K562 (cell line): Measurements from ENCODE around the gene MSX1. TPM values are rescaled to one million over a fixed set of nuclear protein-coding genes. Genes with fewer than 3 reads are reported as not detected.

Experiments used
- ATAC-seq: fragments of 200-7000 bp; cut with Tn5 transposase; 3 replicates; pipeline ENCODE4 v1.9.1; 2020; ENCODE audit warnings: moderate library complexity
- BruUV-seq: library from RNA; stranded (reverse); fragments of 400-500 nt; replicated peaks from 2 replicates; lab custom pipeline; 2021; lab: Mats Ljungman, UMichigan
- CTCF ChIA-PET: fragments of 300-600 bp; formaldehyde crosslinking; extraction: SDS; loops from one replicate; lab custom pipeline; 2021; ENCODE audit warnings: low intra/inter-chr PET ratio; lab: Yijun Ruan, JAX
- POLR2A ChIA-PET: fragments of 300-600, 350-650 bp; sonication (Branson Sonifier 250); formaldehyde crosslinking; extraction: SDS; loops from one replicate; lab custom pipeline; 2021; ENCODE audit warnings: antibody characterized with exemption, inconsistent platforms; lab: Yijun Ruan, JAX
- DNase-seq, 4 experiments: peaks; one replicate each; pipeline versions ENCODE4 v3.0.0 to v3.0.0-alpha.2; 2011 to 2018; ENCODE audit warnings: low spot score in 3 of 4, mixed read lengths in 3 of 4; ENCODE audit errors: extremely low read depth in 1 of 4
- FAIRE-seq: peaks from 2 replicates; lab custom pipeline; 2011; peaks lifted over from hg19 to GRCh38; lab: Jason Lieb, UNC
- H2AFZ ChIP-seq: 2 replicates; pipeline ENCODE4 v1.6.0; 2011; ENCODE audit warnings: low read depth, low read length, control low read depth, inconsistent platforms
- H3K27ac ChIP-seq: fragments of 200-600 bp; 3 replicates; pipeline ENCODE4 v1.8.0; 2011; ENCODE audit warnings: low read depth, mild to moderate bottlenecking, control low read depth, inconsistent platforms, low read length, moderate library complexity, mixed read lengths; ENCODE audit errors: extremely low read depth
- H3K27me3 ChIP-seq, 2 experiments: fragments of 300-600 bp in 1 of 2; 2 replicates in 1 of 2; 3 replicates in 1 of 2; pipeline versions ENCODE4 v1.6.0 to v1.8.0; 2011; ENCODE audit warnings: inconsistent platforms in 2 of 2, low read length in 2 of 2, mild to moderate bottlenecking in 1 of 2, mixed read lengths in 1 of 2, moderate library complexity in 1 of 2; ENCODE audit not compliant: control insufficient read depth in 2 of 2, insufficient read depth in 2 of 2
- H3K36me3 ChIP-seq: fragments of 300-600 bp; 3 replicates; pipeline ENCODE4 v1.8.0; 2011; ENCODE audit warnings: mild to moderate bottlenecking, low read length, inconsistent platforms; ENCODE audit not compliant: control insufficient read depth, insufficient read depth
- H3K4me1 ChIP-seq, 2 experiments: fragments of 200-600 bp in 1 of 2; replicated peaks in 1 of 2; 2 replicates in 1 of 2; 3 replicates in 1 of 2; pipeline versions ENCODE4 v1.5.1 to v1.8.0; 2011; ENCODE audit warnings: inconsistent platforms in 2 of 2, low read length in 2 of 2, mild to moderate bottlenecking in 1 of 2, mixed read lengths in 1 of 2, moderate library complexity in 1 of 2; ENCODE audit not compliant: control insufficient read depth in 2 of 2, insufficient read depth in 2 of 2
- H3K4me2 ChIP-seq: 2 replicates; pipeline ENCODE4 v1.6.1; 2011; ENCODE audit warnings: low read length, control low read depth, inconsistent platforms, mixed read lengths; ENCODE audit not compliant: insufficient read depth
- H3K4me3 ChIP-seq: fragments of 200-600 bp; sonication (generic), shearing (Covaris generic); 2 replicates; pipeline ENCODE4 v1.5.1; 2016; ENCODE audit warnings: control low read depth, inconsistent platforms
- H3K79me2 ChIP-seq: fragments of 200-600 bp; 3 replicates; pipeline ENCODE4 v1.8.0; 2011; ENCODE audit warnings: low read length, inconsistent platforms; ENCODE audit not compliant: control insufficient read depth, insufficient read depth
- H3K9ac ChIP-seq, 2 experiments: 2 replicates each; pipeline versions ENCODE4 v1.6.0 to v1.6.1; 2011; ENCODE audit warnings: low read depth in 2 of 2, low read length in 2 of 2, control low read depth in 1 of 2, inconsistent platforms in 1 of 2, mild to moderate bottlenecking in 1 of 2, mixed read lengths in 1 of 2; ENCODE audit not compliant: insufficient read depth in 1 of 2
- H3K9me1 ChIP-seq: one replicate; pipeline ENCODE4 v1.6.0; 2011; ENCODE audit warnings: inconsistent platforms, mild to moderate bottlenecking, low read length, moderate library complexity; ENCODE audit not compliant: control insufficient read depth, insufficient read depth
- H3K9me3 ChIP-seq: replicated peaks from 2 replicates; pipeline ENCODE4 v1.5.1; 2011; ENCODE audit warnings: low read depth, low read length, inconsistent platforms; ENCODE audit not compliant: control insufficient read depth, insufficient read depth
- H4K20me1 ChIP-seq: replicated peaks from 2 replicates; pipeline ENCODE4 v1.6.1; 2011; ENCODE audit warnings: low read length, inconsistent platforms, mixed read lengths; ENCODE audit not compliant: control insufficient read depth, insufficient read depth
- E4F1 ChIP-seq: fragments of 250-450 bp; sonication (Bioruptor Pico); IDR thresholded peaks from 2 replicates; pipeline ENCODE4 v1.5.0; 2021; ENCODE audit warnings: mild to moderate bottlenecking, borderline replicate concordance
- MYC ChIP-seq, 2 experiments: fragments of 250-450 bp in 1 of 2; sonication (Bioruptor Pico) in 1 of 2; IDR thresholded peaks; 2 replicates each; pipeline versions ENCODE4 v1.5.1 to v1.6.1; 2012 to 2021; ENCODE audit warnings: low read depth in 2 of 2, borderline replicate concordance in 1 of 2, improper control_type of control experiment in 1 of 2, low read length in 1 of 2, mild to moderate bottlenecking in 1 of 2, moderate library complexity in 1 of 2
- TSC22D4 ChIP-seq: fragments of 450-650 bp; IDR thresholded peaks from 2 replicates; pipeline ENCODE4 v1.6.1; 2016; ENCODE audit warnings: missing genetic modification characterization, missing biosample characterization, control low read depth
- YBX1 ChIP-seq: fragments of 450-650 bp; IDR thresholded peaks from 2 replicates; pipeline ENCODE4 v1.7.1; 2016; ENCODE audit warnings: mild to moderate bottlenecking
- ZKSCAN8 ChIP-seq: fragments of 200-800 bp; sonication (Bioruptor generic); IDR thresholded peaks from 2 replicates; pipeline ENCODE4 v1.6.1; 2016; ENCODE audit warnings: missing genetic modification characterization, missing compliant biosample characterization
- ZNF780A ChIP-seq: fragments of 250-450 bp; sonication (Bioruptor Pico); IDR thresholded peaks from 2 replicates; pipeline ENCODE4 v1.5.0; 2021; ENCODE audit warnings: mild to moderate bottlenecking
- WGBS: fragments of 100-300 bp; shearing (Covaris generic); methylation state at CpG from one replicate; pipeline ENCODE4 v1.1.6; 2016; ENCODE audit warnings: low coverage, mixed read lengths; ENCODE audit not compliant: insufficient coverage; ENCODE audit errors: missing lambda C conversion rate; 5-methylcytosine and 5-hydroxymethylcytosine counted together
- in situ Hi-C: fragments of 300-500 bp; cut with MboI; formaldehyde crosslinking; loops from 4 replicates; pipeline ENCODE4 v1.15.0; 2018; ENCODE audit warnings: inconsistent platforms, mixed read lengths
- intact Hi-C: fragments of 100-400 bp; cut with micrococcal nuclease; formaldehyde crosslinking; loops from 2 replicates; pipeline ENCODE4 v1.14.2; 2022
- polyA plus RNA-seq, 8 experiments: library from polyadenylated mRNA; depleted of rRNA in 4 of 8; stranded (reverse) in 5 of 8; unstranded in 3 of 8; fragments of >200 nt; fragmentation: Nextera tagmentation in 2 of 8; fragmentation: Illumina TruSeq in 1 of 8; extraction: Ambion mirVana in 2 of 8; extraction: Trizol in 1 of 8; gene quantifications; 2 replicates each; pipeline versions ENCODE4 v1.2.1 to v1.2.3, GENCODE V29; 2011 to 2014; ENCODE audit warnings: inconsistent platforms in 1 of 8, missing spikeins in 1 of 8
- total RNA-seq, 7 experiments: library from RNA; depleted of rRNA in 6 of 7; stranded (reverse); fragments of >200 nt in 6 of 7; fragmentation: Illumina TruSeq in 2 of 7; extraction: Trizol in 2 of 7; gene quantifications; 2 replicates each; pipeline versions ENCODE4 v1.2.1 to v1.2.3, GENCODE V29; 2011 to 2021; ENCODE audit warnings: low replicate concordance in 1 of 7

Gene MSX1
- total and polyA plus RNA-seq, 9 of the 15 experiments (the other 6 are each of a cell fraction or from before 2014, with no cell fraction given), result 1.3 to 6.3 (median 2.3) TPM

GRCh38 chr4:4866124-4866865, 6.8 kb downstream of the MSX1 start:
- ChIA-PET POLR2A (interaction anchor here (0.7 to 1.2 kb wide), 3 partner anchors 9 to 197 kb away, joined by 3 read pairs; no protein-coding TSS in a partner anchor), CTCF (no interaction called here)
- Histone ChIP-seq H3K9me1 (no peaks in the 10 kb centered on the region), H3K36me3 (no peaks in the 10 kb centered on the region; the same call in 2 of the 3 replicates), H3K9ac (no peak overlapping the region), H4K20me1 (no peaks in the 10 kb centered on the region; the same call in 1 of the 2 replicates), H3K79me2 (no peaks in the 10 kb centered on the region), H3K27me3 (peaks cover 42 to 66% of the 10 kb centered on the region in 2 experiments), H3K9me3 (no peaks in the 10 kb centered on the region), H3K27ac (no peak overlapping the region), H3K4me1 (peaks cover 0 to under 1% of the 10 kb centered on the region in 2 experiments; a peak in 2 of 5 replicates), H3K4me3 (no peak overlapping the region), H2AFZ (no peak overlapping the region), H3K4me2 (no peak overlapping the region)
- no peak for TF ChIP-seq TSC22D4
- no peak for TF ChIP-seq ZNF780A (CRISPR knock-in tag)
- no peak for TF ChIP-seq MYC (IDR thresholded peaks at IDR 0.05; ENCODE audit: low read depth, low read length)
- no peak for TF ChIP-seq MYC (CRISPR knock-in tag; IDR thresholded peaks at IDR 0.05; ENCODE audit: borderline replicate concordance, low read depth)
- no peak for TF ChIP-seq YBX1
- TF ChIP-seq E4F1 (CRISPR knock-in tag), result no peak
- TF ChIP-seq ZKSCAN8 (CRISPR knock-in tag), result 0 out of 2 replicates have a peak, but pooled peaks have one; percentile 26
- DNase-seq, result no peak
- BruUV-seq, result no TSS peak
- ATAC-seq, result no peak
- in situ Hi-C loops, result no loop called here
- no peak for FAIRE-seq
- intact Hi-C loops, result no loop called here
- 38% methylated on average over 42 of the region's 44 CpGs for WGBS
